GM12801 (cell line): ENCODE results near the gene PLIN4.

Experiments used
- TF ChIP-seq, protein P1 (sequence below): IDR thresholded peaks from one replicate; pipeline ENCODE4 v1.5.1; 2011; ENCODE audit warnings: control low read depth; ENCODE audit not compliant: insufficient read length; ENCODE audit errors: extremely low read depth

The PLIN4 gene

GRCh38 chr19:4453232-4454179 lies 64.8 kb downstream of the PLIN4 start:
- TF ChIP-seq, protein P1, sequence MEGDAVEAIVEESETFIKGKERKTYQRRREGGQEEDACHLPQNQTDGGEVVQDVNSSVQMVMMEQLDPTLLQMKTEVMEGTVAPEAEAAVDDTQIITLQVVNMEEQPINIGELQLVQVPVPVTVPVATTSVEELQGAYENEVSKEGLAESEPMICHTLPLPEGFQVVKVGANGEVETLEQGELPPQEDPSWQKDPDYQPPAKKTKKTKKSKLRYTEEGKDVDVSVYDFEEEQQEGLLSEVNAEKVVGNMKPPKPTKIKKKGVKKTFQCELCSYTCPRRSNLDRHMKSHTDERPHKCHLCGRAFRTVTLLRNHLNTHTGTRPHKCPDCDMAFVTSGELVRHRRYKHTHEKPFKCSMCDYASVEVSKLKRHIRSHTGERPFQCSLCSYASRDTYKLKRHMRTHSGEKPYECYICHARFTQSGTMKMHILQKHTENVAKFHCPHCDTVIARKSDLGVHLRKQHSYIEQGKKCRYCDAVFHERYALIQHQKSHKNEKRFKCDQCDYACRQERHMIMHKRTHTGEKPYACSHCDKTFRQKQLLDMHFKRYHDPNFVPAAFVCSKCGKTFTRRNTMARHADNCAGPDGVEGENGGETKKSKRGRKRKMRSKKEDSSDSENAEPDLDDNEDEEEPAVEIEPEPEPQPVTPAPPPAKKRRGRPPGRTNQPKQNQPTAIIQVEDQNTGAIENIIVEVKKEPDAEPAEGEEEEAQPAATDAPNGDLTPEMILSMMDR, result no peak

GRCh38 chr19:4452230-4452990 lies 65.9 kb downstream of the PLIN4 start:
- TF ChIP-seq, protein P1, result no peak
